ENCODE results near the gene BICRAL. TPM values are rescaled to one million over a fixed set of nuclear protein-coding genes. Genes with fewer than 3 reads are reported as not detected.

Gene BICRAL
- total RNA-seq, 1 donor from 2014 or later: 12.0 TPM

DNA sequence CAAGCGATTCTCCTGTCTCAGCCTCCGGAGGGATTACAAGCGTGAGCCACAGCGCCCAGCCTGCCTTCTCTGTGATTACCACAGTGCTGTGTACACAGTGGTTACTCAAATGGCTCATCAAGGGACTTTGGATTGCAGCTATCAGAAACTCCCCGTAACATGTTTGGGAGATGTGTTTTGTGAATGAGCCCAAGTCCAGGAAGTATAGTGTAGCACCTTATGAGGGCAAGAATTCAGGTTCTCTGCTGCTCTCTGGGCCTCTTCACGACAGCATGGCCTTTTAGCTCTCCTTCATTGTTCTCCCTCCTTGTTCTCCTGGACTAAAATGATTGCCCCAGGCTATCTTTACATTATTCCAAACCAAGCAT lies 63.5 kb downstream of the BICRAL start:
- H3K4me3 ChIP-seq: no peak overlapping the region
- intact Hi-C loops (cut with micrococcal nuclease): no loop called here
- peaks cover 8% of the 10 kb centered on the region for H3K36me3 ChIP-seq
- H3K4me1 ChIP-seq: no peaks in the 10 kb centered on the region
- no peaks in the 10 kb centered on the region for H3K27me3 ChIP-seq (ENCODE audit: low read depth)
- H3K9me3 ChIP-seq (replicated peaks): no peaks in the 10 kb centered on the region
- no peak for DNase-seq
- TF ChIP-seq, protein P1, sequence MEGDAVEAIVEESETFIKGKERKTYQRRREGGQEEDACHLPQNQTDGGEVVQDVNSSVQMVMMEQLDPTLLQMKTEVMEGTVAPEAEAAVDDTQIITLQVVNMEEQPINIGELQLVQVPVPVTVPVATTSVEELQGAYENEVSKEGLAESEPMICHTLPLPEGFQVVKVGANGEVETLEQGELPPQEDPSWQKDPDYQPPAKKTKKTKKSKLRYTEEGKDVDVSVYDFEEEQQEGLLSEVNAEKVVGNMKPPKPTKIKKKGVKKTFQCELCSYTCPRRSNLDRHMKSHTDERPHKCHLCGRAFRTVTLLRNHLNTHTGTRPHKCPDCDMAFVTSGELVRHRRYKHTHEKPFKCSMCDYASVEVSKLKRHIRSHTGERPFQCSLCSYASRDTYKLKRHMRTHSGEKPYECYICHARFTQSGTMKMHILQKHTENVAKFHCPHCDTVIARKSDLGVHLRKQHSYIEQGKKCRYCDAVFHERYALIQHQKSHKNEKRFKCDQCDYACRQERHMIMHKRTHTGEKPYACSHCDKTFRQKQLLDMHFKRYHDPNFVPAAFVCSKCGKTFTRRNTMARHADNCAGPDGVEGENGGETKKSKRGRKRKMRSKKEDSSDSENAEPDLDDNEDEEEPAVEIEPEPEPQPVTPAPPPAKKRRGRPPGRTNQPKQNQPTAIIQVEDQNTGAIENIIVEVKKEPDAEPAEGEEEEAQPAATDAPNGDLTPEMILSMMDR (IDR thresholded peaks at IDR 0.05; ENCODE audit: borderline replicate concordance): no peak
- H3K27ac ChIP-seq (replicated peaks): no peak overlapping the region

DNA sequence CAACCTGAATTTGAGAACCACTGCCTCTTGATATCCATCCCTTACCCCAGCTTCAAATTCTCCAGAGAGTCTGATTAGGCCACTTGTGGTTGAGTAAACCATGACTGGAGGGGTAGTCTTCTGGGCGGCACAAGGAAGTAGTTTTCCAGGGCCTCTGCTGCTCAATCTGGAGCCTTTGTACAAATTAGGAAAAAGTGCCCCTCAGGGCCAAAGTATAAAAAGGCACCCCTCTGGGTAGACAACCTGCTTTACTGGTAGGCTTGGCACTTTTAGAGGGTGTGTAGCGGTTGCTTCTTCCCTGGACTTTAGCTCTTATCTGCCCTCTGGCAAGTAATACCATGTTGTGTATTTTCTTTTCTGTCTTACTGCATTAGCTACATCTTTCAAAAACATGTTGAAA lies 64.7 kb downstream of the BICRAL start:
- no peak overlapping the region for H3K27ac ChIP-seq (replicated peaks)
- TF ChIP-seq, protein P1 (IDR thresholded peaks at IDR 0.05; ENCODE audit: borderline replicate concordance): no peak
- DNase-seq: no peak
- H3K9me3 ChIP-seq (replicated peaks): no peaks in the 10 kb centered on the region
- H3K36me3 ChIP-seq: peaks cover 8% of the 10 kb centered on the region
- no peak overlapping the region for H3K4me3 ChIP-seq
- intact Hi-C loops (cut with micrococcal nuclease): no loop called here
- no peaks in the 10 kb centered on the region for H3K27me3 ChIP-seq (ENCODE audit: low read depth)
- no peaks in the 10 kb centered on the region for H3K4me1 ChIP-seq

DNA sequence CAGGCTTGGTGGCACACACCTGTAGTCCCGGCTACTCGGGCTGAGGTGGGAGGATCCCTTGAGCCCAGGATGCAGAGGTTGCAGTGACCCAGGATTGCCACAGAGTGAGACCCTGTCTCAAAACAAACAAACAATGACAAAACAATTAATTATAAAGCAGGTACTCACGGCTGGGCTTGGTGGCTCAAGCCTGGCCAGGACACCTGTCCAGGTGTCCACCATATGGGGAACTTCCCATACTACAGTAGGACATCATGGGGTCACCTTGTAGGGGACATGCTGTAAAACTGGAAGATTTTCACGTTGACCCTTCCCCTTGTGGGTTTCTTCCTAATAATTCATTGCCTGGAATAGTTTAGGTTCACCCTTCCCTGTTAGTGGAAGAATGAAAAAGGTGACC lies 66.8 kb downstream of the BICRAL start:
- no peak for DNase-seq
- Histone ChIP-seq H3K4me1 (no peaks in the 10 kb centered on the region), H3K27me3 (ENCODE audit: low read depth) (no peaks in the 10 kb centered on the region), H3K27ac (replicated peaks) (no peak overlapping the region), H3K4me3 (no peak overlapping the region), H3K36me3 (peaks cover 29% of the 10 kb centered on the region), H3K9me3 (replicated peaks) (no peaks in the 10 kb centered on the region)
- TF ChIP-seq, protein P1 (IDR thresholded peaks at IDR 0.05; ENCODE audit: borderline replicate concordance): no peak
- intact Hi-C loops (cut with micrococcal nuclease): no loop called here

DNA sequence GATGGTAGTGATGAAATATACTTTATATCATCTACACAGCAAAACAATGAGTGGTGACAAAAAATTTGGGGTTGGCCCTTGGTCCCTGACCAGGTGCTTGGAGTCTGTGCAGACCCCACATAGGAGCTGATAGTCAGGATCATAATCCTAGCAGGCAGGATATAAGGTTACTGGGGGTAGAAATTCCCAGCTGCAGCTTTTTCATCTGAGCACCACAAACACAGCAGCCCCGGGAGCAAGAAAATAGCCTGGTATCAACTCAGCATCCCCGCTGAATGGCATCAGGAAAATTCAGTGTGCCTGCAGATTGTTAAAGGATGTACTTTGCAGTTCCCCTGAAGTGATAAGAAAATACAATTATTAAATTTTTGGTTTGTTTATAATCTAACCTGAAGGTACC lies 69.7 kb downstream of the BICRAL start:
- peaks cover 50% of the 10 kb centered on the region for H3K36me3 ChIP-seq
- intact Hi-C loops (cut with micrococcal nuclease): no loop called here
- TF ChIP-seq, protein P1 (IDR thresholded peaks at IDR 0.05; ENCODE audit: borderline replicate concordance): no peak

DNA sequence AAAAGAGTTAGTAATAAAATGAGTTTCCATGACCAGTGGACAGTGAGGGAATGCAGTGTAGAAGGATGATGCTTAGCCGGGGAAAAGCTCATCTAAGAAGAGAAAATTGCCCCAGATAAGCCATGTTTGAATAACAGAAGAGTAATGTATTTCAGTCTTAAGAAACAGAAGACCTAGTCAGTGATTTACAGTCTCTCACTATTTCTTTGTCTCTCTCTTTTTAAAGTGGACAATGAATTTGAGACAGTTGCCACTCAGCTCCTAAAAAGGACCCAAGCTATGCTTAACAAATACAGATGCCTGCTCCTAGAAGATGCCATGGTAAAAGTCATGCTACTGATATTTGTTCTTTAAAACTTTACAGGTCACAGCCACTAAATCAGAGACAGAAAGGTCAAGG lies 78.2 kb downstream of the BICRAL start:
- no peak for DNase-seq
- Histone ChIP-seq H3K4me3 (no peak overlapping the region), H3K27ac (replicated peaks) (no peak overlapping the region), H3K4me1 (no peaks in the 10 kb centered on the region), H3K9me3 (replicated peaks) (no peaks in the 10 kb centered on the region), H3K27me3 (ENCODE audit: low read depth) (no peaks in the 10 kb centered on the region), H3K36me3 (peaks cover 100% of the 10 kb centered on the region)
- TF ChIP-seq, protein P1 (IDR thresholded peaks at IDR 0.05; ENCODE audit: borderline replicate concordance): no peak
- intact Hi-C loops (cut with micrococcal nuclease): no loop called here

More for the DNA sequence above, 69.7 kb downstream of the BICRAL start:
- Histone ChIP-seq H3K27me3 (ENCODE audit: low read depth) (no peaks in the 10 kb centered on the region), H3K9me3 (replicated peaks) (no peaks in the 10 kb centered on the region), H3K4me3 (no peak overlapping the region), H3K27ac (replicated peaks) (no peak overlapping the region), H3K4me1 (no peaks in the 10 kb centered on the region)
- no peak for DNase-seq

- Histone ChIP-seq H3K36me3 (peaks cover 100% of the 10 kb centered on the region), H3K27ac (replicated peaks) (no peak overlapping the region), H3K27me3 (ENCODE audit: low read depth) (no peaks in the 10 kb centered on the region), H3K4me1 (no peaks in the 10 kb centered on the region), H3K9me3 (replicated peaks) (no peaks in the 10 kb centered on the region), H3K4me3 (no peak overlapping the region)
- TF ChIP-seq, protein P1 (IDR thresholded peaks at IDR 0.05; ENCODE audit: borderline replicate concordance): no peak
- DNase-seq: no peak
- intact Hi-C loops (cut with micrococcal nuclease): no loop called here
These were observed 78.6 kb downstream of the BICRAL start for GRCh38 chr6:42860481-42860880.
